H9 (cell line): ENCODE measurements around the gene MIS12. TPM values are rescaled to one million over a fixed set of nuclear protein-coding genes. Genes with fewer than 3 reads are reported as not detected.

Experiments
- DNase-seq: peaks from one replicate; pipeline ENCODE4 v3.0.0-alpha.2; 2017
- H2AFZ ChIP-seq: one replicate; pipeline ENCODE4 v1.6.1; 2013; ENCODE audit warnings: mild to moderate bottlenecking, low read length, control low read depth, moderate library complexity
- H2AK5ac ChIP-seq: 2 replicates; pipeline ENCODE4 v1.6.1; 2013; ENCODE audit warnings: low read length, control low read depth, mixed read lengths; ENCODE audit not compliant: insufficient read length
- H2BK120ac ChIP-seq: one replicate; pipeline ENCODE4 v1.6.1; 2013; ENCODE audit warnings: low read depth, mild to moderate bottlenecking, low read length, control low read depth, inconsistent platforms; ENCODE audit not compliant: poor library complexity, severe bottlenecking
- H2BK12ac ChIP-seq: 2 replicates; pipeline ENCODE4 v1.6.1; 2013; ENCODE audit warnings: low read length, control low read depth, mixed read lengths, low read depth; ENCODE audit not compliant: insufficient read length
- H2BK15ac ChIP-seq: 2 replicates; pipeline ENCODE4 v1.6.1; 2013; ENCODE audit warnings: low read depth, low read length, control low read depth
- H2BK20ac ChIP-seq: one replicate; pipeline ENCODE4 v1.6.1; 2013; ENCODE audit warnings: low read depth, mild to moderate bottlenecking, low read length, control low read depth, inconsistent platforms; ENCODE audit not compliant: poor library complexity, severe bottlenecking
- H2BK5ac ChIP-seq: 2 replicates; pipeline ENCODE4 v1.6.1; 2013; ENCODE audit warnings: low read length, control low read depth, mixed read lengths; ENCODE audit not compliant: insufficient read length
- H3K14ac ChIP-seq: 2 replicates; pipeline ENCODE4 v1.6.1; 2013; ENCODE audit warnings: low read length, control low read depth; ENCODE audit not compliant: insufficient read depth
- H3K18ac ChIP-seq: 2 replicates; pipeline ENCODE4 v1.6.1; 2013; ENCODE audit warnings: low read depth, mild to moderate bottlenecking, mixed read lengths, low read length, control low read depth; ENCODE audit not compliant: insufficient read length
- H3K23ac ChIP-seq: 2 replicates; pipeline ENCODE4 v1.6.1; 2013; ENCODE audit warnings: low read length, control low read depth, mixed read lengths, low read depth; ENCODE audit not compliant: insufficient read length
- H3K23me2 ChIP-seq: 2 replicates; pipeline ENCODE4 v1.6.1; 2013; ENCODE audit warnings: low read depth, mild to moderate bottlenecking, mixed read lengths, low read length, control low read depth; ENCODE audit not compliant: insufficient read length, poor library complexity, severe bottlenecking
- H3K27ac ChIP-seq: 2 replicates; pipeline ENCODE4 v1.5.1; 2013; ENCODE audit warnings: low read length, control low read depth, mixed read lengths, low read depth; ENCODE audit not compliant: insufficient read length
- H3K27me3 ChIP-seq: 2 replicates; pipeline ENCODE4 v1.6.1; 2013; ENCODE audit warnings: low read length, control low read depth, inconsistent platforms; ENCODE audit not compliant: insufficient read depth
- H3K4ac ChIP-seq: 2 replicates; pipeline ENCODE4 v1.6.1; 2013; ENCODE audit warnings: low read depth, mild to moderate bottlenecking, control low read depth, inconsistent platforms, low read length, moderate library complexity
- H3K4me1 ChIP-seq: 2 replicates; pipeline ENCODE4 v1.6.1; 2013; ENCODE audit warnings: low read length, control low read depth, inconsistent platforms; ENCODE audit not compliant: insufficient read depth
- H3K4me2 ChIP-seq: 2 replicates; pipeline ENCODE4 v1.6.1; 2013; ENCODE audit warnings: low read length, control low read depth, mixed read lengths; ENCODE audit not compliant: insufficient read length, insufficient read depth
- H3K56ac ChIP-seq: 2 replicates; pipeline ENCODE4 v1.6.1; 2013; ENCODE audit warnings: low read depth, mild to moderate bottlenecking, mixed read lengths, low read length, control low read depth; ENCODE audit not compliant: insufficient read length
- H3K79me1 ChIP-seq: 2 replicates; pipeline ENCODE4 v1.6.1; 2013; ENCODE audit warnings: low read depth, mild to moderate bottlenecking, moderate library complexity, low read length, control low read depth, inconsistent platforms; ENCODE audit not compliant: insufficient read depth, poor library complexity, severe bottlenecking
- H3K79me2 ChIP-seq: 2 replicates; pipeline ENCODE4 v1.6.1; 2013; ENCODE audit warnings: low read length, control low read depth, inconsistent platforms; ENCODE audit not compliant: insufficient read depth
- H3K9ac ChIP-seq: 2 replicates; pipeline ENCODE4 v1.6.1; 2013; ENCODE audit warnings: low read length, control low read depth, mixed read lengths; ENCODE audit not compliant: insufficient read length; ENCODE audit errors: extremely low read depth
- H3K9me3 ChIP-seq: one replicate; pipeline ENCODE4 v1.6.1; 2013; ENCODE audit warnings: low read depth, low read length, inconsistent platforms; ENCODE audit not compliant: control insufficient read depth
- H3T11ph ChIP-seq: one replicate; pipeline ENCODE4 v1.6.1; 2013; ENCODE audit warnings: mild to moderate bottlenecking, low read length, control low read depth, inconsistent platforms
- H4K20me1 ChIP-seq: one replicate; pipeline ENCODE4 v1.6.1; 2013; ENCODE audit not compliant: control insufficient read depth, insufficient read length, insufficient read depth
- H4K5ac ChIP-seq: 2 replicates; pipeline ENCODE4 v1.6.1; 2013; ENCODE audit warnings: low read depth, mild to moderate bottlenecking, mixed read lengths, low read length, control low read depth; ENCODE audit not compliant: insufficient read length
- H4K8ac ChIP-seq: replicated peaks from 2 replicates; pipeline ENCODE4 v1.6.1; 2013; ENCODE audit warnings: low read length, control low read depth, mixed read lengths, low read depth; ENCODE audit not compliant: insufficient read length
- H4K91ac ChIP-seq: 2 replicates; pipeline ENCODE4 v1.6.1; 2013; ENCODE audit warnings: low read depth, mild to moderate bottlenecking, moderate library complexity, mixed read lengths, low read length, control low read depth; ENCODE audit not compliant: insufficient read length
- H3K27ac Mint-ChIP-seq, 3 experiments: 2 replicates in 2 of 3; 3 replicates in 1 of 3; pipeline ENCODE4 v1.8.0; 2020 to 2021; ENCODE audit warnings: mixed read lengths in 3 of 3, mild to moderate bottlenecking in 1 of 3, moderate library complexity in 1 of 3
- H3K27me3 Mint-ChIP-seq: 2 replicates; pipeline ENCODE4 v1.8.0; 2021; ENCODE audit warnings: low read depth, mild to moderate bottlenecking, moderate library complexity, mixed read lengths
- H3K36me3 Mint-ChIP-seq, 3 experiments: 2 replicates in 2 of 3; 3 replicates in 1 of 3; pipeline ENCODE4 v1.8.0; 2020 to 2021; ENCODE audit warnings: low read depth in 3 of 3, mixed read lengths in 3 of 3; ENCODE audit not compliant: insufficient read depth in 1 of 3
- H3K4me1 Mint-ChIP-seq, 2 experiments: 2 replicates each; pipeline ENCODE4 v1.8.0; 2020; ENCODE audit warnings: mixed read lengths in 2 of 2
- H3K4me3 Mint-ChIP-seq, 2 experiments: 2 replicates in 1 of 2; 3 replicates in 1 of 2; pipeline ENCODE4 v1.8.0; 2020 to 2021; ENCODE audit warnings: mild to moderate bottlenecking in 2 of 2, mixed read lengths in 2 of 2, moderate library complexity in 1 of 2
- H3K9me3 Mint-ChIP-seq, 2 experiments: 2 replicates in 1 of 2; 3 replicates in 1 of 2; pipeline ENCODE4 v1.8.0; 2020; ENCODE audit warnings: mild to moderate bottlenecking in 2 of 2, mixed read lengths in 2 of 2, moderate library complexity in 1 of 2
- WGBS: extraction: QIAGEN DNeasy Blood & Tissue Kit; methylation state at CpG from one replicate; pipeline ENCODE4 v1.1.7; 2013; ENCODE audit warnings: missing lambda C conversion rate, low lambda C conversion rate, mixed read lengths; ENCODE audit not compliant: insufficient read length; ENCODE audit errors: extremely low coverage; 5-methylcytosine and 5-hydroxymethylcytosine counted together
- total RNA-seq: library from RNA; stranded (reverse); gene quantifications from 2 replicates; pipeline ENCODE4 v1.2.1, GENCODE V29; 2021
- TF ChIP-seq, protein P1 (sequence below): fragments of 200-600 bp; sonication (generic); conservative IDR thresholded peaks from 3 replicates; pipeline ENCODE4 v1.8.0; 2021; ENCODE audit warnings: antibody characterized with exemption, mild to moderate bottlenecking

Gene MIS12
- total RNA-seq, 1 experiment from 2014 or later, result 30.7 TPM

DNA sequence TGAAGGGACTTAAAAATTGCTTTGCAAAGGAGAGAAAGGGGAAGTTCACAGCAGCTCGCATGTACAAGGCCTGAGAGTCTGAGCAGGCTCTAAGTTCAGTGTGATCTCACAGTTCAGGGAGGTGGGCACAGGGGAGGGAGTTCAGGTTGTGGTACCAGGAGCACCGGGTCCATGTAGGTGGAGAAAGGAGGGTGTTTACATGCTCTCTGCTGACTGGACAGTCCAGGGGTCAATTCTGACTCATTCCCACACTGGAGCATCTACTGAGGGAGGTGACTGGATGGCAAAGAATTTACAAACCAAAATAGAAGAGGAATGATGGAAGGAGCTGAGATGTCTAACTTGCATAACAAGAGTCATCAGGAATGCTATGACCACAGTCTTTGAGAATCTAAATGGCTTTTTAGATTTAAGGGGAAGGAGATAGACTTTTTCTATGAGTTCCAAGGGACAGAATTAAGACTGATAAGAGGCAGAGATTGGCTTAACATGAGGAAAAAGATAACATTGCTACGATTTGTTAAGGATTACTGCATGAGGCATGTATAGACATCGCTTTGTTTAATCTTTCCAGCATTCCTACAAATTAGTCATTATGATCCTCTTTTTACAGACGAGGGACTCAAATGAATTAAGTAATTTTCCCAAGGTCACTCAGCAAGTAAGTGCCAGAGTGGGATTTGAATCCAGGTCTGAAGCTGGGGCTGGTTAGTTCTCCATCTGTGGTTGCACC lies 29.9 kb downstream of the MIS12 start:
- Histone ChIP-seq H3K9ac (no peak overlapping the region), H3K4me2 (no peak overlapping the region)
- H3K4me3 Mint-ChIP-seq, result no peak overlapping the region; a peak in 1 of 5 replicates

More for the DNA sequence above, 29.9 kb downstream of the MIS12 start:
- Histone ChIP-seq H3K79me1 (no peaks in the 10 kb centered on the region), H3K18ac (no peak overlapping the region), H4K8ac (no peak overlapping the region), H2AFZ (no peak overlapping the region), H3K56ac (no peak overlapping the region), H2BK12ac (no peak overlapping the region), H2BK20ac (no peak overlapping the region), H3K14ac (no peak overlapping the region), H3K4me1 (no peaks in the 10 kb centered on the region), H4K20me1 (no peaks in the 10 kb centered on the region), H2BK15ac (no peak overlapping the region), H4K91ac (no peak overlapping the region), H2BK5ac (no peak overlapping the region), H2AK5ac (no peak overlapping the region), H3T11ph (no peak overlapping the region), H4K5ac (no peak overlapping the region), H2BK120ac (no peak overlapping the region), H3K27ac (no peak overlapping the region), H3K79me2 (no peaks in the 10 kb centered on the region), H3K27me3 (no peaks in the 10 kb centered on the region), H3K23ac (no peak overlapping the region), H3K9me3 (no peaks in the 10 kb centered on the region), H3K23me2 (no peaks in the 10 kb centered on the region), H3K4ac (no peak overlapping the region)
- TF ChIP-seq, protein P1, sequence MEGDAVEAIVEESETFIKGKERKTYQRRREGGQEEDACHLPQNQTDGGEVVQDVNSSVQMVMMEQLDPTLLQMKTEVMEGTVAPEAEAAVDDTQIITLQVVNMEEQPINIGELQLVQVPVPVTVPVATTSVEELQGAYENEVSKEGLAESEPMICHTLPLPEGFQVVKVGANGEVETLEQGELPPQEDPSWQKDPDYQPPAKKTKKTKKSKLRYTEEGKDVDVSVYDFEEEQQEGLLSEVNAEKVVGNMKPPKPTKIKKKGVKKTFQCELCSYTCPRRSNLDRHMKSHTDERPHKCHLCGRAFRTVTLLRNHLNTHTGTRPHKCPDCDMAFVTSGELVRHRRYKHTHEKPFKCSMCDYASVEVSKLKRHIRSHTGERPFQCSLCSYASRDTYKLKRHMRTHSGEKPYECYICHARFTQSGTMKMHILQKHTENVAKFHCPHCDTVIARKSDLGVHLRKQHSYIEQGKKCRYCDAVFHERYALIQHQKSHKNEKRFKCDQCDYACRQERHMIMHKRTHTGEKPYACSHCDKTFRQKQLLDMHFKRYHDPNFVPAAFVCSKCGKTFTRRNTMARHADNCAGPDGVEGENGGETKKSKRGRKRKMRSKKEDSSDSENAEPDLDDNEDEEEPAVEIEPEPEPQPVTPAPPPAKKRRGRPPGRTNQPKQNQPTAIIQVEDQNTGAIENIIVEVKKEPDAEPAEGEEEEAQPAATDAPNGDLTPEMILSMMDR, result no peak
- WGBS, result no CpG with 5 or more reads among the region's 5 CpGs
- Mint-ChIP-seq H3K27ac (no peak overlapping the region), H3K36me3 (no peaks in the 10 kb centered on the region), H3K27me3 (peaks cover 20% of the 10 kb centered on the region), H3K4me1 (peaks cover 4 to 5% of the 10 kb centered on the region in 2 experiments; a peak in 1 of 4 replicates), H3K9me3 (no peaks in the 10 kb centered on the region)
- no peak for DNase-seq
